ENCODE data around the gene CCDC149. TPM values are rescaled to one million over a fixed set of nuclear protein-coding genes. Genes with fewer than 3 reads are reported as not detected.

Gene CCDC149
- total RNA-seq, 2 experiments from 2014 or later, result not detected

DNA sequence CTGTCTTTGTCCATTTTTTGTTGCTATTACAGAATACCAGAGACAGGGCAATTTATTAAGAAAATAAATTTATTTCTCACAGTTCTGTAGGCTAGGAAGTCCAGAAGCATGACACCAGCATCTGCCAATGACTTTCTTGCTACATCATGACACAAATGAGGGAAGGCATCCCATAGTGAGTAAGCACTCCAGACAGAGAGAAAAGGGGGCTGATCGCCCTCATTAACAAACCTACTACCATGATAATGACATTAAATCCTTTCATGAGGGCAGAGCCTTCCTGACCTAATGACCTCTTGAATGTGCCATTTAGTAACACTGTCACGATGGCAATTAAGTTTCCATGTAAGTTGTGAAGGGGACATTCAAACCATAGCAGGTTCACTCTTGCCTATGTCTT is 20.1 kb downstream of the CCDC149 start:
- Histone ChIP-seq H3K9me3 (ENCODE audit: low read length) (no peaks in the 10 kb centered on the region), H3K79me2 (ENCODE audit: insufficient read depth, low read depth, low read length) (no peaks in the 10 kb centered on the region), H3K4me3 (ENCODE audit: low read depth, low read length, poor library complexity, severe bottlenecking) (no peak overlapping the region), H3K27ac (ENCODE audit: low read depth, low read length, poor library complexity, severe bottlenecking) (no peak overlapping the region), H3K9me2 (ENCODE audit: insufficient read depth, low read length) (no peaks in the 10 kb centered on the region), H3K4me1 (ENCODE audit: insufficient read depth, low read length, poor library complexity, severe bottlenecking) (no peaks in the 10 kb centered on the region), H4K20me1 (ENCODE audit: insufficient read depth, low read length) (no peaks in the 10 kb centered on the region), H3K36me3 (ENCODE audit: insufficient read depth, low read length) (no peaks in the 10 kb centered on the region), H2AFZ (ENCODE audit: low read length) (no peak overlapping the region), H3K4me2 (ENCODE audit: low read length) (no peak overlapping the region)
- CTCF ChIA-PET (ENCODE audit: unreplicated experiment), result no interaction called here
- BruUV-seq (replicated peaks), result no TSS peak
- POLR2A ChIA-PET, result no interaction called here
- no peak for DNase-seq (ENCODE audit: low spot score)
- TF ChIP-seq CTCF (conservative IDR thresholded peaks at IDR 0.05; ENCODE audit: low read length) (no peak), EZH2phosphoT487 (IDR thresholded peaks at IDR 0.05; ENCODE audit: borderline replicate concordance, low read depth, low read length) (no peak)
- intact Hi-C loops (cut with micrococcal nuclease; ENCODE audit: unreplicated experiment), result no loop called here

- no peak overlapping the region for H3K4me3 ChIP-seq (ENCODE audit: low read depth, low read length, poor library complexity, severe bottlenecking)
- H3K9me2 ChIP-seq (ENCODE audit: insufficient read depth, low read length), result no peaks in the 10 kb centered on the region
- ChIA-PET POLR2A (interaction anchor here (0.6 kb wide), 1 partner anchor 26 kb away, joined by 7 read pairs; no protein-coding TSS in a partner anchor), CTCF (ENCODE audit: unreplicated experiment) (no interaction called here)
- no peak overlapping the region for H3K27ac ChIP-seq (ENCODE audit: low read depth, low read length, poor library complexity, severe bottlenecking)
- no peaks in the 10 kb centered on the region for H3K9me3 ChIP-seq (ENCODE audit: low read length)
- TF ChIP-seq EZH2phosphoT487 (IDR thresholded peaks at IDR 0.05; ENCODE audit: borderline replicate concordance, low read depth, low read length) (no peak), CTCF (conservative IDR thresholded peaks at IDR 0.05; ENCODE audit: low read length) (no peak)
- BruUV-seq (replicated peaks), result no TSS peak
- H3K79me2 ChIP-seq (ENCODE audit: insufficient read depth, low read depth, low read length), result no peaks in the 10 kb centered on the region
- no peaks in the 10 kb centered on the region for H3K36me3 ChIP-seq (ENCODE audit: insufficient read depth, low read length)
- H4K20me1 ChIP-seq (ENCODE audit: insufficient read depth, low read length), result no peaks in the 10 kb centered on the region
- no peak overlapping the region for H2AFZ ChIP-seq (ENCODE audit: low read length)
- intact Hi-C loops (cut with micrococcal nuclease; ENCODE audit: unreplicated experiment), result no loop called here
- no peaks in the 10 kb centered on the region for H3K4me1 ChIP-seq (ENCODE audit: insufficient read depth, low read length, poor library complexity, severe bottlenecking)
- no peak for DNase-seq (ENCODE audit: low spot score)
- H3K4me2 ChIP-seq (ENCODE audit: low read length), result no peak overlapping the region
Measured at GRCh38 chr4:24892278-24892677, 20.6 kb downstream of the CCDC149 start.

- Histone ChIP-seq H3K9me3 (ENCODE audit: low read length) (no peaks in the 10 kb centered on the region), H3K27ac (ENCODE audit: low read depth, low read length, poor library complexity, severe bottlenecking) (no peak overlapping the region), H3K4me2 (ENCODE audit: low read length) (no peak overlapping the region), H3K79me2 (ENCODE audit: insufficient read depth, low read depth, low read length) (no peaks in the 10 kb centered on the region), H3K4me3 (ENCODE audit: low read depth, low read length, poor library complexity, severe bottlenecking) (no peak overlapping the region), H3K4me1 (ENCODE audit: insufficient read depth, low read length, poor library complexity, severe bottlenecking) (no peaks in the 10 kb centered on the region), H4K20me1 (ENCODE audit: insufficient read depth, low read length) (no peaks in the 10 kb centered on the region), H3K36me3 (ENCODE audit: insufficient read depth, low read length) (no peaks in the 10 kb centered on the region), H3K9me2 (ENCODE audit: insufficient read depth, low read length) (no peaks in the 10 kb centered on the region), H2AFZ (ENCODE audit: low read length) (no peak overlapping the region)
- no peak for DNase-seq (ENCODE audit: low spot score)
- intact Hi-C loops (cut with micrococcal nuclease; ENCODE audit: unreplicated experiment), result no loop called here
- POLR2A ChIA-PET, result interaction anchor here (0.6 kb wide), 1 partner anchor 15 kb away, joined by 5 read pairs; no protein-coding TSS in a partner anchor
- CTCF ChIA-PET (ENCODE audit: unreplicated experiment), result no interaction called here
- no TSS peak for BruUV-seq (replicated peaks)
- TF ChIP-seq CTCF (conservative IDR thresholded peaks at IDR 0.05; ENCODE audit: low read length), result no peak
- no peak for TF ChIP-seq EZH2phosphoT487 (IDR thresholded peaks at IDR 0.05; ENCODE audit: borderline replicate concordance, low read depth, low read length)
Measured at GRCh38 chr4:24890561-24891126, 22.2 kb downstream of the CCDC149 start.
